Prostate gland (tissue), 2 donors: ENCODE results near the gene BPIFB3. TPM values are rescaled to one million over a fixed set of nuclear protein-coding genes. Genes with fewer than 3 reads are reported as not detected.
"Not testable (repeated sequence)": the region's sequence is repeated elsewhere in the genome, so short reads cannot be mapped to it uniquely, and the experiment has no call there.

ENCODE experiments used
- DNase-seq: peaks from one replicate; pipeline ENCODE4 v3.0.0-alpha.2; 2019; ENCODE audit warnings: low spot score
- H3K27ac ChIP-seq, 2 donors: fragments of 200-600 bp; sonication (generic); 2 replicates each; pipeline ENCODE4 v1.5.1; 2017 to 2019
- H3K27me3 ChIP-seq: fragments of 200-600 bp; sonication (generic); replicated peaks from 2 replicates; pipeline ENCODE4 v1.5.1; 2019; ENCODE audit not compliant: insufficient read depth
- H3K36me3 ChIP-seq, 2 donors: fragments of 200-600 bp; sonication (generic); 1 replicate in 1 of 2; 2 replicates in 1 of 2; pipeline versions ENCODE4 v1.5.1 to v1.8.1; 2017 to 2019
- H3K4me1 ChIP-seq: fragments of 200-600 bp; sonication (generic); replicated peaks from 2 replicates; pipeline ENCODE4 v1.5.1; 2019
- H3K4me3 ChIP-seq, 2 donors: fragments of 200-600 bp; sonication (generic); 2 replicates each; pipeline ENCODE4 v1.5.1; 2017 to 2019
- H3K9me3 ChIP-seq: fragments of 200-600 bp; sonication (generic); 2 replicates; pipeline ENCODE4 v1.5.1; 2017
- CTCF ChIP-seq, 4 experiments: fragments of 200-600 bp in 2 of 4; fragments of 450-650 bp in 2 of 4; sonication (generic) in 2 of 4; IDR thresholded peaks; 1 replicate in 3 of 4; 2 replicates in 1 of 4; pipeline ENCODE4 v1.5.1; 2016 to 2019; ENCODE audit warnings: antibody characterized with exemption in 4 of 4, mild to moderate bottlenecking in 2 of 4, moderate library complexity in 2 of 4
- POLR2A ChIP-seq: fragments of 450-650 bp; IDR thresholded peaks from one replicate; pipeline ENCODE4 v1.6.1; 2016; ENCODE audit warnings: antibody characterized with exemption, mild to moderate bottlenecking
- POLR2AphosphoS5 ChIP-seq: sonication (generic); formaldehyde crosslinking; IDR thresholded peaks from one replicate; pipeline ENCODE4 v1.6.1; 2017; ENCODE audit warnings: antibody characterized with exemption
- WGBS: methylation state at CpG from one replicate; pipeline ENCODE4 v1.1.5; 2018; 5-methylcytosine and 5-hydroxymethylcytosine counted together
- intact Hi-C: fragments of 100-400 bp; cut with DNase I; formaldehyde crosslinking; loops from one replicate; pipeline ENCODE4 v1.14.2; 2022
- total RNA-seq, 2 donors: library from RNA; depleted of rRNA; stranded (reverse); fragments of >200 nt; gene quantifications; one replicate each; pipeline ENCODE4 v1.1.0, GENCODE V29; 2016

The BPIFB3 gene
- total RNA-seq, 2 donors from 2014 or later, result not detected

GRCh38 chr20:33038243-33038642, 15.5 kb upstream of the BPIFB3 start:
- no peak overlapping the region for H3K4me3 ChIP-seq
- WGBS, result 93% methylated on average over 4 of the region's 4 CpGs
- H3K4me1 ChIP-seq, result no peaks in the 10 kb centered on the region
- no peaks in the 10 kb centered on the region for H3K36me3 ChIP-seq
- H3K27ac ChIP-seq, result no peak overlapping the region
- TF ChIP-seq POLR2AphosphoS5 (no peak), CTCF (IDR thresholded peaks at IDR 0.05) (no peak), POLR2A (no peak)
- intact Hi-C loops, result no loop called here
- H3K9me3 ChIP-seq, result no peaks in the 10 kb centered on the region
- DNase-seq, result no peak
- H3K27me3 ChIP-seq, result no peaks in the 10 kb centered on the region

GRCh38 chr20:33042430-33042829, 11.3 kb upstream of the BPIFB3 start:
- H3K36me3 ChIP-seq, result no peaks in the 10 kb centered on the region
- intact Hi-C loops, result no loop called here
- H3K27ac ChIP-seq, result no peak overlapping the region
- H3K4me1 ChIP-seq, result no peaks in the 10 kb centered on the region
- no peaks in the 10 kb centered on the region for H3K27me3 ChIP-seq
- whole genome bisulfite sequencing, result 98% methylated on average over 3 of the region's 3 CpGs
- no peaks in the 10 kb centered on the region for H3K9me3 ChIP-seq
- no peak for DNase-seq
- TF ChIP-seq POLR2A (no peak), CTCF (IDR thresholded peaks at IDR 0.05) (no peak)
- no peak overlapping the region for H3K4me3 ChIP-seq

GRCh38 chr20:33042983-33043730, 10.5 kb upstream of the BPIFB3 start:
- Histone ChIP-seq H3K4me3 (no peak overlapping the region), H3K27me3 (no peaks in the 10 kb centered on the region), H3K4me1 (no peaks in the 10 kb centered on the region), H3K36me3 (no peaks in the 10 kb centered on the region), H3K9me3 (no peaks in the 10 kb centered on the region), H3K27ac (no peak overlapping the region)
- intact Hi-C loops, result no loop called here
- no peak for DNase-seq
- WGBS, result 73% methylated on average over 2 of the region's 2 CpGs
- TF ChIP-seq CTCF (IDR thresholded peaks at IDR 0.05), result no peak
- TF ChIP-seq POLR2A, result no peak
- no peak for TF ChIP-seq POLR2AphosphoS5

- WGBS, result 39% methylated on average over 1 of the region's 1 CpG
- no peak for TF ChIP-seq POLR2AphosphoS5
- no peak for TF ChIP-seq CTCF (IDR thresholded peaks at IDR 0.05)
- TF ChIP-seq POLR2A, result no peak
- intact Hi-C loops, result no loop called here
Observed at GRCh38 chr20:33043731-33044181, 9.9 kb upstream of the BPIFB3 start.

GRCh38 chr20:33045129-33045721, 8.5 kb upstream of the BPIFB3 start:
- H3K4me1 ChIP-seq, H3K36me3 ChIP-seq, H3K27ac ChIP-seq, H3K4me3 ChIP-seq, H3K9me3 ChIP-seq, H3K27me3 ChIP-seq, DNase-seq, intact Hi-C loops: not testable (repeated sequence)
- 80% methylated on average over 15 of the region's 15 CpGs for WGBS

More at GRCh38 chr20:33043731-33044181, 9.9 kb upstream of the BPIFB3 start:
- Histone ChIP-seq H3K9me3 (no peaks in the 10 kb centered on the region), H3K27me3 (no peaks in the 10 kb centered on the region), H3K36me3 (no peaks in the 10 kb centered on the region), H3K27ac (no peak overlapping the region), H3K4me3 (no peak overlapping the region), H3K4me1 (no peaks in the 10 kb centered on the region)
- DNase-seq, result no peak
